Naive B cell (primary cell): ENCODE data around the gene SMYD1. TPM values are rescaled to one million over a fixed set of nuclear protein-coding genes. Genes with fewer than 3 reads are reported as not detected.
"Not testable (repeated sequence)": the region's sequence is repeated elsewhere in the genome, so short reads cannot be mapped to it uniquely, and the experiment has no call there.

ENCODE experiments used
- ATAC-seq, 2 donors: fragments of 150-1000 bp; cut with Tn5 transposase; 2 replicates each; pipeline ENCODE4 v1.10.0; 2021; ENCODE audit warnings: low read depth in 2 of 2, mild to moderate bottlenecking in 2 of 2, moderate library complexity in 2 of 2
- DNase-seq: peaks from one replicate; pipeline ENCODE4 v3.0.0; 2022
- H3K27ac Mint-ChIP-seq, 6 donors: one replicate each; pipeline ENCODE4 v1.8.0; 2020 to 2022; ENCODE audit warnings: mild to moderate bottlenecking in 6 of 6, mixed read lengths in 6 of 6, moderate library complexity in 5 of 6, inconsistent platforms in 2 of 6
- H3K27me3 Mint-ChIP-seq, 3 donors: one replicate each; pipeline ENCODE4 v1.8.0; 2021 to 2022; ENCODE audit warnings: mixed read lengths in 3 of 3, mild to moderate bottlenecking in 1 of 3
- H3K36me3 Mint-ChIP-seq, 2 donors: one replicate each; pipeline ENCODE4 v1.8.0; 2020 to 2022; ENCODE audit warnings: mixed read lengths in 2 of 2, inconsistent platforms in 1 of 2, mild to moderate bottlenecking in 1 of 2
- H3K4me1 Mint-ChIP-seq, 3 donors: one replicate each; pipeline ENCODE4 v1.8.0; 2020 to 2022; ENCODE audit warnings: mixed read lengths in 3 of 3, inconsistent platforms in 1 of 3, mild to moderate bottlenecking in 1 of 3, moderate library complexity in 1 of 3
- H3K4me3 Mint-ChIP-seq, 8 donors: one replicate each; pipeline ENCODE4 v1.8.0; 2020 to 2022; ENCODE audit warnings: mild to moderate bottlenecking in 8 of 8, mixed read lengths in 8 of 8, moderate library complexity in 8 of 8, inconsistent platforms in 2 of 8
- H3K9me3 Mint-ChIP-seq, 7 donors: one replicate each; pipeline ENCODE4 v1.8.0; 2020 to 2022; ENCODE audit warnings: mixed read lengths in 7 of 7, mild to moderate bottlenecking in 5 of 7, inconsistent platforms in 2 of 7, moderate library complexity in 1 of 7
- polyA plus RNA-seq, 6 donors: library from polyadenylated mRNA; unstranded; fragments of 300-500 nt; fragmentation: Illumina TruSeq; gene quantifications; one replicate each; pipeline ENCODE4 v1.2.3, GENCODE V29; 2021; ENCODE audit warnings: low read depth in 6 of 6

The SMYD1 gene
- not detected for polyA plus RNA-seq

DNA sequence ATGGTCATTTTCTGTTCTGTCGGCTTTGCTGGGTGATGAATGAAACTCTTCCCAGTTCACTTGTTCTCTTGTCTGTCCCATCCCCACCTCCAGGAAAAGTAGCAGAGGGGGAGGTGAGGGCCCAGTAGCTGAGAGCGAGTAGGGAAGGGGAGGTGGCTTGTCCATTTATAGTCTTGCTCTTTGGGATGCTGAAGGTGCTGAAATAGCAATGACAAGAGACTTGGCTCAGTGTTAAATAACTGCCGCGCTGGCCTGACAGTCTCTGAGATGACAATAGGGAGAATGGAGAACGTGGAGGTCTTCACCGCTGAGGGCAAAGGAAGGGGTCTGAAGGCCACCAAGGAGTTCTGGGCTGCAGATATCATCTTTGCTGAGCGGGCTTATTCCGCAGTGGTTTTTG lies at the start of gene SMYD1:
Gene SMYD1, plus strand, starts transcription at position 228 of the 400 bp plus-strand sequence. Its CDS starts 40 bp downstream, at position 268.
- ATAC-seq (no peak), DNase-seq (no peak)
- H3K27ac Mint-ChIP-seq: peak within 1 kb of the TSS in 2 of 6 donors; percentile 15 to 40
- H3K9me3 Mint-ChIP-seq: peaks cover 0 to 2% (median 0%) of the 10 kb centered on the region in 7 donors
- H3K4me1 Mint-ChIP-seq: no peaks in the 10 kb centered on the region
- H3K27me3 Mint-ChIP-seq: no peaks in the 10 kb centered on the region
- H3K36me3 Mint-ChIP-seq: no peaks in the 10 kb centered on the region
- H3K4me3 Mint-ChIP-seq: no peak within 1 kb of the TSS

DNA sequence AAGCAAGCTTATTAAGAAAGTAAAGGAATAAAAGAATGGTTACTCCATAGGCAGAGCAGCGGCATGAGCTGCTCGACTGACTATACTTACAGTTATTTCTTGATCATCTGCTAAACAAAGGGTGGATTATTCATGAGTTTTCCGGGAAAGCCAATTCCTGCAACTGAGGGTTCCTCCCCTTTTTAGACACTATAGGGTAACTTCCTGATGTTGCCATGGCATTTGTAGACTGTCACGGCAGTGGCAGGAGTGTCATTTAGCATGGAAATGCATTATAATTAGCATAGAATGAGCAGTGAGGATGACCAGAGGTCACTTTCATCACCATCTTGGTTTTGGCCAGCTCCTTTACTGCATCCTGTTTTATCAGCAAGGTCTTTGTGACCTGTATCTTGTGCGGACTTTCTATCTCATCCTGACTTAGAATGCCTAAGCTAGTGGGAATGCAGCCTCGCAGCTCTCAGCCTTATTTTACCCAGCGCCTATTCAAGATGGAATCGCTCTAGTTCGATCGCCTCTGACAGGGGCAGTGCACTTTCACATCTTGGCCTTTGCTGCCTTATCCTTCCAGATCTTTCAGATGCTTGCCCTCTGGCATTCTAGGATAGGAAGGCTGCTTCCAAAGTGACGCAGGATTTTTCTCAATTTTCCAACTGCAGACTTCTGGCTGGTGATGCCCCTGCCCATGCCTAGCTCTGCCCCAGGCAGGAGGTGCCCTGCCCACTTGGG lies 49.4 kb upstream of the SMYD1 start:
- DNase-seq, H3K27me3 Mint-ChIP-seq, ATAC-seq, H3K9me3 Mint-ChIP-seq, H3K36me3 Mint-ChIP-seq: not testable (repeated sequence)
- Mint-ChIP-seq H3K4me1 (peaks cover 15 to 41% (median 32%) of the 10 kb centered on the region in 3 donors), H3K4me3 (peak overlapping the region in 7 of 8 donors; percentile 93 to 99 (median 99)), H3K27ac (peak overlapping the region in 3 of 6 donors; percentile 61 to 100 (median 100))

GRCh38 chr2:88018909-88019308 lies 48.7 kb upstream of the SMYD1 start:
- H3K9me3 Mint-ChIP-seq: peaks cover 0 to 8% (median 5%) of the 10 kb centered on the region in 7 donors
- no peak for ATAC-seq
- H3K36me3 Mint-ChIP-seq: peaks cover 0 to 4% of the 10 kb centered on the region in 2 donors
- H3K4me1 Mint-ChIP-seq: peaks cover 15 to 34% (median 32%) of the 10 kb centered on the region in 3 donors
- no peak for DNase-seq
- H3K4me3 Mint-ChIP-seq: peak overlapping the region in 2 of 8 donors; percentile 47 to 93
- H3K27ac Mint-ChIP-seq: no peak overlapping the region
- H3K27me3 Mint-ChIP-seq: no peaks in the 10 kb centered on the region

DNA sequence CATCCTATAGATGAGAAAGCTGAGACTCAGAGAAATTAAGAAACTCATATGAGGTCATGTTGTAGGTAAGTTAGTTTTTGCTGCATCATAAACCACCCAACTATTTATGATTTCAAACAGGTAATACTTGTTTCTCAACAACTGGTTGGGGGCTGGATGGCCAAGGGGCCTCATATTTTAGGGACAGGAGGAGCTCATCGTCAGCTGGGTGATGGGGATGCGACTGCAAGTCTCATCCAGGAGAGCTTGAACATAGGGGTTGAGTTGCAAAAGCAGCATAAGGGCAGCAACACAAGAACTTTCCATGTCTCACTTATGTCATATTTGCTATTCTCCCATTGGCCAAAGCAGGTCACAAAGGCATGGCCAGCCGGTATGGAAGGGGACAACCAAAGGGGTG lies 47.6 kb upstream of the SMYD1 start:
- ATAC-seq: no peak
- no peak for DNase-seq
- no peak overlapping the region for H3K4me3 Mint-ChIP-seq
- peak overlapping the region in 1 of 6 donors; percentile 65 for H3K27ac Mint-ChIP-seq
- H3K4me1 Mint-ChIP-seq: peaks cover 19 to 34% (median 26%) of the 10 kb centered on the region in 3 donors
- peaks cover 0 to 4% of the 10 kb centered on the region in 2 donors for H3K36me3 Mint-ChIP-seq
- no peaks in the 10 kb centered on the region for H3K27me3 Mint-ChIP-seq
- peaks cover 0 to 8% (median 5%) of the 10 kb centered on the region in 7 donors for H3K9me3 Mint-ChIP-seq

DNA sequence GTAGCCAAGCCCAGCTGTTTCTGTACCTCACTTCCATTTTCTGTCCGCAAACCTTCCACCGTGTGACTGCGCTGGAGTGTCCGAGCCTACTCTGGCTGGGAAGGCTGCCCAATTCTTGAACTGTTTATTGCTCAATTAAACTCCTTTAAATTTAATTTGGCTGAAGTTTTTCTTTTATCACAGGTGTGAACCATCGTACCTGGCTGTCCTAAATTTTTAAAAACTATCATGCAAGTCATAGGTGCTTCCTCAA lies 45.0 kb upstream of the SMYD1 start:
- Mint-ChIP-seq H3K4me3 (no peak overlapping the region), H3K36me3 (peaks cover 0 to 12% of the 10 kb centered on the region in 2 donors), H3K27ac (peak overlapping the region in 1 of 6 donors; percentile 47)

DNA sequence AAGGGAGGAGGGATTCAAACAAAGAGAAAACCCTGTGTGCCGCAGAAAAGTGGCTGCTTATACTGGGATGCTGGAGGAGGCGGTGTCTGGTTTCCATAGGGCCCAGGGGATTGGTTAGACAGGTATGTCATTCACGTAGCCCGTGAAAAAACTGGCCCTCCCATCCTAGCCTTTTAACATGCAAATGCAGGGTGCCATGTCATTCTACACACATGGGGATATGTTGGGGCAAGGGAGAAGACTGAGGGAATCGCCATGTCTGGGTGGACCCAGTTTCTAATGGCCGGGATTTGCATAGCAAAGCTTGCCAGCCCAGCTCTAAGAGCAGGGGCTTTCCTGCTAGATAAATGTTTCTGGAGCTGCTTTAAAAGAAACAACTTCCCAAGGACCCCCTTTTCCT lies 43.1 kb upstream of the SMYD1 start:
- Mint-ChIP-seq H3K27me3 (no peaks in the 10 kb centered on the region), H3K4me3 (peak overlapping the region in 1 of 8 donors; percentile 50), H3K4me1 (peaks cover 15 to 28% (median 17%) of the 10 kb centered on the region in 3 donors), H3K9me3 (peaks cover 0 to 1% (median 0%) of the 10 kb centered on the region in 7 donors), H3K36me3 (peaks cover 0 to 11% of the 10 kb centered on the region in 2 donors), H3K27ac (peak overlapping the region in 1 of 6 donors; percentile 56)
- no peak for DNase-seq
- ATAC-seq: no peak

More for the DNA sequence above, 45.0 kb upstream of the SMYD1 start:
- Mint-ChIP-seq H3K4me1 (peaks cover 11 to 28% (median 14%) of the 10 kb centered on the region in 3 donors), H3K27me3 (no peaks in the 10 kb centered on the region), H3K9me3 (peaks cover 0 to 8% (median 5%) of the 10 kb centered on the region in 7 donors)
- ATAC-seq (no peak), DNase-seq (no peak)

DNA sequence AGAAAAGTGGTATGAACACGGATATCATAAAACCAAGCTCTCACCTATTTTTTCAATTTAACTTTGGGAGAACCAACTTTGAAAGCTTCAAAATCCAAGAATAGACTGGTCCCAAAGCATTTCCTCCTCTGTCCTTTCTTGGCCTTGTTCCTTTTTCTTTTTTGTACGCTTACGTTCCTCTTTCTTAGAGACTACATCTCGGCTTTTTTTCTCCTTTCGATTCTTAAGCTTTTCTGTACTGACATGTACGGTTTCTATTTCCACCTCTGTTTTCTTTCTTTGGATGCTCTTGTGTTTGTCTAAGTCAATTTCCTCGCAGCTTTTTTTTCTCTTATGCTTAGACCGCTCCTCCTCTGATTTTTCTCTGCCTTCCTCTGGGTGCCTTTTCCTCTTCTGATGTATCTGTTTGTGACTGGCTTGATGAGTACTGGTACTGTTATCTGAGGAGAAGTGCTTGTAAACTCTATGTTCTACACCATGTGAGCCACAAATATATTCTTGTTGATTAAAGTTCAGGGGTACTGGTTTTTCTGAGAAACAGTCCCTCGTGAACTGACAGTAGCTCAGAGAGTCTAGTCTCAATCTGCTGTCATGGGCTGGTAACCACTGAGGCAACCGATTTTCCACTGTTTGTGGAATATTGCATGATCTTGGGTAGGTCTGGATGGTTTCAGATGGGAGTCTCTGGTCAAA lies 39.8 kb upstream of the SMYD1 start:
- Mint-ChIP-seq H3K27me3 (no peaks in the 10 kb centered on the region), H3K9me3 (no peaks in the 10 kb centered on the region), H3K4me3 (peak overlapping the region; percentile 29 to 90 (median 79)), H3K4me1 (peaks cover 15 to 26% (median 17%) of the 10 kb centered on the region in 3 donors), H3K36me3 (peaks cover 0 to 20% of the 10 kb centered on the region in 2 donors), H3K27ac (peak overlapping the region; percentile 46 to 96 (median 84))
- peak; percentile 77 to 81 for ATAC-seq
- DNase-seq: peak; percentile 19

DNA sequence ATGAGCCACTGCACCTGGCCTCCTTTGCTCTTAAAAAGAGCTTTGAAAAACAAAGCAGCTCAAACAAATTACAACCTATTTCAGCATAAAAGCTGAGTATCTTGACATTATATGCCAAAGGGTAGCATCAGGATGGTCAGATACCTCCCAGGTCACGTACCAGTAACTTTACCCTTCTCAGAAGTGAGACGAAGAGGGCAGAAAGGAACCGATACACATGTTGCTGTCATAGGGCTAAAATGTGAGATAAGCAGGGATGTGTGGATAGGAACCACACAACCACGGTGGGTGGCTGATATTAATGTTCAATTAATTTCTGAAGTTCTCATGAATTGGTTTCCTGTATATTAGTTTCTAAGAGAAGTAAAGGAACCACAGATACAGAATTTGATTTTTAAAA lies 38.7 kb upstream of the SMYD1 start:
- Mint-ChIP-seq H3K4me1 (peaks cover 15 to 26% (median 17%) of the 10 kb centered on the region in 3 donors), H3K4me3 (no peak overlapping the region), H3K27ac (peak overlapping the region in 3 of 6 donors; percentile 54 to 88 (median 69)), H3K36me3 (peaks cover 0 to 23% of the 10 kb centered on the region in 2 donors), H3K9me3 (no peaks in the 10 kb centered on the region), H3K27me3 (no peaks in the 10 kb centered on the region)
- DNase-seq: no peak
- no peak for ATAC-seq

DNA sequence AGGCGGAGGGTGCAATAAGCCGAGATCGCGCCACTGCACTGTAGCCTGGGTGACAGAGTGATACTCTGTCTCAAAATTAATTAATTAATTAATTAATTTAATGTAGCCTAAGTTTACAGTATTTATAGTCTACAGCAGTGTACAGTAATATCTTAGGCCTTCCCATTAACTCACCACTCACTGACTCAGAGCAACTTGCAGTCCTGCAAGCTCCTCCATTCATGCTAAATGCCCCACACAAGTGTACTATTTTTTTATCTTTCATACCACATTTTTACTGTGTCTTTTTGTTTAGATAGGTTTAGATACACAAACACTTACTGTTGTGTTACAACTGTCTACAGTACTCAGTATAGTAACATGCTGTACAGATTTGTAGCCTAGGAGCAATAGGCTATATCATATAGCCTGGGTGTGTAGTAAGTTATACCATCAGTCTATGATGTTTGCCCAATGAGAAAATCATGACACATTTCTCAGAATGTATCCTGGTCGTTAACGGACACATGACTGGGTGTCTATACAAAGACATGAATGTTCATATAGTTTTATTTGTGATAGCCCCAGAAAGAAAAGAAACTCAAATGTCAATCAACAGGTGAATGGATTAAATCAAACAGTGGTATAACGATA lies 35.4 kb upstream of the SMYD1 start:
- ATAC-seq (no peak), DNase-seq (no peak)
- Mint-ChIP-seq H3K9me3 (no peaks in the 10 kb centered on the region), H3K27ac (peak overlapping the region in 1 of 6 donors; percentile 6), H3K4me3 (no peak overlapping the region), H3K27me3 (no peaks in the 10 kb centered on the region), H3K36me3 (peaks cover 0 to 21% of the 10 kb centered on the region in 2 donors), H3K4me1 (peaks cover 23 to 27% (median 24%) of the 10 kb centered on the region in 3 donors)

GRCh38 chr2:88036182-88036581 lies 31.4 kb upstream of the SMYD1 start:
- Mint-ChIP-seq H3K4me1 (peaks cover 28 to 31% (median 29%) of the 10 kb centered on the region in 3 donors), H3K4me3 (no peak overlapping the region)
- DNase-seq: no peak

GRCh38 chr2:88036606-88037005 lies 31.0 kb upstream of the SMYD1 start:
- Mint-ChIP-seq H3K4me1 (peaks cover 29 to 35% (median 32%) of the 10 kb centered on the region in 3 donors), H3K27me3 (no peaks in the 10 kb centered on the region), H3K36me3 (peaks cover 0 to 17% of the 10 kb centered on the region in 2 donors), H3K4me3 (no peak overlapping the region), H3K27ac (peak overlapping the region in 2 of 6 donors; percentile 7 to 11), H3K9me3 (no peaks in the 10 kb centered on the region)
- ATAC-seq: no peak
- DNase-seq: no peak

More at GRCh38 chr2:88036182-88036581, 31.4 kb upstream of the SMYD1 start:
- no peak for ATAC-seq
- H3K9me3 Mint-ChIP-seq: no peaks in the 10 kb centered on the region
- H3K27me3 Mint-ChIP-seq: no peaks in the 10 kb centered on the region
- H3K36me3 Mint-ChIP-seq: peaks cover 0 to 17% of the 10 kb centered on the region in 2 donors
- H3K27ac Mint-ChIP-seq: peak overlapping the region in 4 of 6 donors; percentile 11 to 81 (median 32)

DNA sequence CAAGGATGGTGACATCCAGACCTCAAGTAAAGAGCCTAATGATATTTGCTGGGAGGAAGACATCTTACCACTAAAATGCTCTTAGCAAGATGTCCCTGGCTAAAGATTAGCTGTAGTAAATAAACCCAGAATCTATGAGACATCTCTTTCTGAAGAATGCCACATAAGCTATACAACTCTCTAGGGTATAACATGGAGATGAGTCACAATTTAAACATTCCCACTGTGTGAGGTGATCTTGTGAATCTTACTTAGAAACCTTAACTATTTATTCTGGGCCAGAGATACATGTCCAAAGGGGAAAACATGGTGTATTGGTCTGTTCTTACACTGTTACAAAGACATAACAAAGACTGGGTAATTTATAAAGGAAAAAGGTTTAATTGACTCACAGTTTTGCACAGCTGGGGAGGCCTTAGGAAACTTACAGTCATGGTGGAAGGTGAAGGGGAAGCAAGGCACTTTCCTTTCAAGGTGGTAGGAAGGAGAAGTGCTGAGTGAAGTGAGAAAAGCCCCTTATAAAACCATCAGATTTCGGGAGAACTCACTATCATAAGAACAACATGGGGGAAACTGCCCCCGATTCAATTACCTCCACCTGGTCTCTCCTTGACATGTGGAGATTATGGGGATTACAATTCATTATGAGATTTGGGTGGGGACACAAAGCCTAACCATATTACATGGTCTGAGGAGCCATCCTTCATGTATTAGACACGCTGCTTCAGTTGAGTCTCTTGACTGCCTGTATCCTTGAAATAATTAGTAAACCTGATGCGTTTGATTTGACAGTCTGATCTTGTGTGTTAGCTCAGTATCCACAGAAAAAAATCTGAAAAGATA lies 29.1 kb upstream of the SMYD1 start:
- ATAC-seq (no peak), DNase-seq (no peak)
- Mint-ChIP-seq H3K36me3 (peaks cover 0 to 6% of the 10 kb centered on the region in 2 donors), H3K27me3 (no peaks in the 10 kb centered on the region), H3K4me1 (peaks cover 34 to 49% (median 44%) of the 10 kb centered on the region in 3 donors), H3K27ac (peak overlapping the region in 4 of 6 donors; percentile 12 to 79 (median 36)), H3K9me3 (no peaks in the 10 kb centered on the region), H3K4me3 (no peak overlapping the region)
